Right lobe of liver (tissue), 4 donors: ENCODE data around the gene BCL6.

Experiments
- POLR2A ChIP-seq: fragments of 450-650 bp; IDR thresholded peaks from one replicate; pipeline ENCODE4 v1.6.1; 2017; ENCODE audit warnings: antibody characterized with exemption, mild to moderate bottlenecking
- TF ChIP-seq, protein P1 (sequence below), 4 donors: fragments of 200-600 bp in 3 of 4; fragments of 450-650 bp in 1 of 4; IDR thresholded peaks; one replicate each; pipeline versions ENCODE4 v1.5.1 to v1.8.0; 2016 to 2022; ENCODE audit warnings: antibody characterized with exemption in 4 of 4, mild to moderate bottlenecking in 2 of 4
- donor health status: DM: no; HTN: no; CAD: no.
- donor health status: DM: no; HTN: no; CAD: no.
- donor health status: DM: no; HTN: yes; CAD: no.

- TF ChIP-seq POLR2A, result no peak
- TF ChIP-seq, protein P1, sequence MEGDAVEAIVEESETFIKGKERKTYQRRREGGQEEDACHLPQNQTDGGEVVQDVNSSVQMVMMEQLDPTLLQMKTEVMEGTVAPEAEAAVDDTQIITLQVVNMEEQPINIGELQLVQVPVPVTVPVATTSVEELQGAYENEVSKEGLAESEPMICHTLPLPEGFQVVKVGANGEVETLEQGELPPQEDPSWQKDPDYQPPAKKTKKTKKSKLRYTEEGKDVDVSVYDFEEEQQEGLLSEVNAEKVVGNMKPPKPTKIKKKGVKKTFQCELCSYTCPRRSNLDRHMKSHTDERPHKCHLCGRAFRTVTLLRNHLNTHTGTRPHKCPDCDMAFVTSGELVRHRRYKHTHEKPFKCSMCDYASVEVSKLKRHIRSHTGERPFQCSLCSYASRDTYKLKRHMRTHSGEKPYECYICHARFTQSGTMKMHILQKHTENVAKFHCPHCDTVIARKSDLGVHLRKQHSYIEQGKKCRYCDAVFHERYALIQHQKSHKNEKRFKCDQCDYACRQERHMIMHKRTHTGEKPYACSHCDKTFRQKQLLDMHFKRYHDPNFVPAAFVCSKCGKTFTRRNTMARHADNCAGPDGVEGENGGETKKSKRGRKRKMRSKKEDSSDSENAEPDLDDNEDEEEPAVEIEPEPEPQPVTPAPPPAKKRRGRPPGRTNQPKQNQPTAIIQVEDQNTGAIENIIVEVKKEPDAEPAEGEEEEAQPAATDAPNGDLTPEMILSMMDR (IDR thresholded peaks at IDR 0.05), result no peak
Observed at GRCh38 chr3:187762792-187763191, 17.5 kb upstream of the BCL6 start.
